Activated CD4-positive, alpha-beta memory T cell treated with anti-CD3 and anti-CD28 coated beads, Interleukin-2, amount 10 ng/mL, durations not matched to agents 7 days and 5 days (primary cell): ENCODE measurements around the gene HNF4A. TPM values are rescaled to one million over a fixed set of nuclear protein-coding genes. Genes with fewer than 3 reads are reported as not detected.
"Not testable (repeated sequence)": the region's sequence is repeated elsewhere in the genome, so short reads cannot be mapped to it uniquely, and the experiment has no call there.

Experiments used
- CTCF ChIA-PET: fragments of 350-600 bp; sonication (Branson Sonifier 250); formaldehyde crosslinking; loops from one replicate; lab custom pipeline; 2021; ENCODE audit warnings: antibody characterized with exemption, inconsistent platforms; lab: Charles Lee
- POLR2A ChIA-PET: fragments of 350-600 bp; sonication (Branson Sonifier 250); formaldehyde crosslinking; loops from one replicate; lab custom pipeline; 2021; ENCODE audit warnings: antibody characterized with exemption; lab: Charles Lee
- DNase-seq: peaks from one replicate; pipeline ENCODE4 v3.0.0-alpha.2; 2020
- H3K27ac Mint-ChIP-seq: one replicate; pipeline ENCODE4 v1.8.0; 2021; ENCODE audit warnings: mild to moderate bottlenecking, mixed read lengths
- H3K27me3 Mint-ChIP-seq: one replicate; pipeline ENCODE4 v1.8.0; 2021; ENCODE audit warnings: mixed read lengths
- H3K36me3 Mint-ChIP-seq: one replicate; pipeline ENCODE4 v1.8.0; 2021; ENCODE audit warnings: low read depth, mixed read lengths
- H3K4me1 Mint-ChIP-seq: one replicate; pipeline ENCODE4 v1.8.0; 2021; ENCODE audit warnings: mixed read lengths
- H3K4me3 Mint-ChIP-seq: one replicate; pipeline ENCODE4 v1.8.0; 2021; ENCODE audit warnings: mild to moderate bottlenecking, mixed read lengths
- H3K9me3 Mint-ChIP-seq: one replicate; pipeline ENCODE4 v1.8.0; 2021; ENCODE audit warnings: mixed read lengths
- total RNA-seq, 2 experiments: library from RNA; stranded (reverse); gene quantifications; one replicate each; pipeline ENCODE4 v1.2.3, GENCODE V29; 2021

HNF4A gene
- total RNA-seq, 2 experiments from 2014 or later: not detected

DNA sequence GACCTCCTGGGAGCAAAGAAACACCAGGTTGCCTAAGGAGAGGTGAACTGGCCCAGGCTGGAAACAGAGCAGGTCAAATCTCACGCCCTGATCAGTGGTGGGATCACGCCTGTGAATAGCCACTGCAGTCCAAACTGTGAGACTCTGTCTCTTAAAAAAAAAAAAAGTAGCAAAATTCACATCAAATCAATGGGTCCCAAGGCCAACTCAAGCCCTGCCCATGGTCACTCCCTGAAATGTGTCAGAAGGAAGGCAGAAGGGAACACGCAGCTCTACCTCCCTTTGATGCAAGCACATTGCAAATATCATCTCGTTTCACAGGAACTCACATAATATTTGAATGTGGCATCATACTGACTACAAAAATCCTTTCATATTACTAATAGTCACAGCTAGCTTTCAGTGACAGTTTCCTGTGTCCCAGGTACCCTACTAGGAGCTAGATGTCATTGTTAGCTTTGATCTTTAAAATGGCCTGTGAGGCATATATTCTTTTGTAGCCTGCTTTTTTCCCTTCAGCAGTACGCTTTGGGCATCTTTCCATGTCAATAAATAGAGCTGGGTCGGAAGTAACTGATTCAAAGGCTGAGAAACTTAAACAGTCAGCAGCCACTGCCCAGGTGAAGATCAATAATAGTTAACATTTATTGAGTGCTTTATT is 105.8 kb downstream of the HNF4A start:
- DNase-seq: no peak
- Mint-ChIP-seq H3K4me1 (no peaks in the 10 kb centered on the region), H3K9me3 (no peaks in the 10 kb centered on the region), H3K27ac (no peak overlapping the region), H3K27me3 (peaks cover 4% of the 10 kb centered on the region), H3K4me3 (no peak overlapping the region), H3K36me3 (no peaks in the 10 kb centered on the region)
- ChIA-PET CTCF (interaction anchor here (1.0 to 1.3 kb wide), 4 partner anchors 24 to 244 kb away, joined by 3 read pairs; no protein-coding TSS in a partner anchor), POLR2A (no interaction called here)

DNA sequence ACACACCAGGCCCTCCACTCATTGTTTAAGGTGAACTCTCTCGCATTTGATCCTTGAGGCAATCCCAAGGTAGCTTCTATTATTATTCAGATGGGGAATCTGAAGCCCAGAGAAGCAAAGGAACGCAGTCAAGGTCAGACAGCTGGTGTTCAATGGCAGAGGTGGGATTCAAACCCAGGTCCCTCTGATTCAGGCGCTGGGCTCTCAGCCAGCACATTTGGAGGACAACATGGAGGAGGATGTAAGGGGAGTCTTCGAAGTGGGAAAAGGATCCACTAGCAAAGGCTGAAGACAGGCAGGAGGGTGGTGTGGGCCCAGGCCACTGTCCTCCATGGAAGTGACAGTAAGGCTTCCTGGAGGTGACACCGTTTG is 106.3 kb downstream of the HNF4A start:
- ChIA-PET POLR2A (no interaction called here), CTCF (interaction anchor here (1.0 to 1.3 kb wide), 4 partner anchors 23 to 245 kb away, joined by 3 read pairs; no protein-coding TSS in a partner anchor)
- no peak for DNase-seq
- peaks cover 4% of the 10 kb centered on the region for H3K27me3 Mint-ChIP-seq
- no peak overlapping the region for H3K27ac Mint-ChIP-seq
- no peaks in the 10 kb centered on the region for H3K36me3 Mint-ChIP-seq
- H3K4me3 Mint-ChIP-seq: no peak overlapping the region
- no peaks in the 10 kb centered on the region for H3K9me3 Mint-ChIP-seq
- H3K4me1 Mint-ChIP-seq: no peaks in the 10 kb centered on the region

DNA sequence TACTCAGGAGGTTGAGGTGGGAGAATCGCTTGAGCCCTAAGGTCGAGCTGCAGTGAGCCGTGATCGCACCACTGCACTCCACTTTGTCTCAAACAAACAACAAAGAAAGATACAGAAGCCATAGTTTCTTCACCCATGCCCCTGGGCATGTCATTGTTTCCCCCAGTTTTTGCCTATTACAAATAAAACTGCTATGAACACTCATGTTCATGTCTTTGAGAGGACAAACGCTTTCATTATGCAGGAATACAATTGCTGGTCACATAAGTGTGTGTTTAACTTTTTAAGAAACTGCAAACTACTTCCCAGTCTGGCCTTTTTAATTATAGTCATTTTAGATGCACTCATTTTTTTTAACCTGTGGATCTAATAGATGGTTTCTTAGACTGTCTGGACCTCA is 108.0 kb downstream of the HNF4A start:
- no peak overlapping the region for H3K27ac Mint-ChIP-seq
- ChIA-PET POLR2A (no interaction called here), CTCF (no interaction called here)
- DNase-seq: no peak
- peaks cover 6% of the 10 kb centered on the region for H3K27me3 Mint-ChIP-seq
- H3K4me1 Mint-ChIP-seq: no peaks in the 10 kb centered on the region
- H3K36me3 Mint-ChIP-seq: no peaks in the 10 kb centered on the region
- no peak overlapping the region for H3K4me3 Mint-ChIP-seq
- no peaks in the 10 kb centered on the region for H3K9me3 Mint-ChIP-seq

DNA sequence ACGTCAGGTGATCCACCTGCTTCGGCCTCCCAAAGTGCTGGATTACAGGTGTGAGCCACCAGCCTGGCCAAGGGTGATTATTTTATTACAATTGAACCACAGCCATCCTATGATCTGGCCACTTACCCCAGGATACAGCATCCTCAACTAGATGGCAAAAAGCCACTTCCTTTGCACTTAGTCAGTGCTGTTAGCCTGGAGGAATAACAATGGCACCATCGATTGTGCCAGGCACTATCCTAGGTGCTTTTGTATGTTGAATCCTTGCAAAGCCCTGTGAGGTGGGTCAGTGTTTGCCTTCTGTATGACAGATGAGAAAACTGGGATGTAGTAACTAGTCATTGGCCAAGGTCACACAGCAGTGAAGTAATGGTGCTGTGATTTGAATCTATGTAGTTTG is 109.0 kb downstream of the HNF4A start:
- H3K9me3 Mint-ChIP-seq: no peaks in the 10 kb centered on the region
- no peak overlapping the region for H3K27ac Mint-ChIP-seq
- CTCF ChIA-PET: no interaction called here
- peaks cover 6% of the 10 kb centered on the region for H3K27me3 Mint-ChIP-seq
- DNase-seq: no peak
- H3K4me3 Mint-ChIP-seq: no peak overlapping the region
- H3K4me1 Mint-ChIP-seq: no peaks in the 10 kb centered on the region
- no peaks in the 10 kb centered on the region for H3K36me3 Mint-ChIP-seq
- POLR2A ChIA-PET: no interaction called here

DNA sequence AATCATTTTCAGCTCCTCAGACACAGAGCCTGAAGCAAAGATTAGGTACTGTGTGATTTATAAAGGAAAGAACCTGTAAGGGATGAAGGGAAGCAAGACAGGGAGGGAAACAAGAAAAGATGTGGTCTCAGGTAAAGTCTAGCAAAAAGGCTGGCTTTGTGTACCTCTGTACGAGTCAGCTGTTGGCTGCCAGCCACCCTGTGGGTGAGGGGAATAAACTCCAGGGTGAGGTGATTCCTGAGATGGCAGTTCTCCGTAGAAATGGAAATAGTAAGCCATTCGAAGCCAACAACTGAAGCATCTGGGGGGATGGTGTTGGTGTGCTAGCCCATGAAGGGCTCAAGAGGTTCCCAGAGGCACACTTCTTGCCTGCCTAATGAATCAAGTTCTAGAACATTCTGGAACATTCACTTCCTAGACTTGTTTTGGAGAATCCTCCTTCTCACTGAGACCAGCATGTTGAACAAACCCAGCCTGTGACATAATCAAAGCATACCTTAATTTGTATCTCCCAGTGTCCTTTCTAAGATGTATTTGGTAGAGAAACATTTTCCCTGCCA is 109.6 kb downstream of the HNF4A start:
- H3K4me3 Mint-ChIP-seq: no peak overlapping the region
- H3K27me3 Mint-ChIP-seq: peaks cover 6% of the 10 kb centered on the region
- no peaks in the 10 kb centered on the region for H3K9me3 Mint-ChIP-seq
- ChIA-PET CTCF (no interaction called here), POLR2A (no interaction called here)
- H3K27ac Mint-ChIP-seq: no peak overlapping the region
- no peaks in the 10 kb centered on the region for H3K36me3 Mint-ChIP-seq
- no peak for DNase-seq
- H3K4me1 Mint-ChIP-seq: no peaks in the 10 kb centered on the region

DNA sequence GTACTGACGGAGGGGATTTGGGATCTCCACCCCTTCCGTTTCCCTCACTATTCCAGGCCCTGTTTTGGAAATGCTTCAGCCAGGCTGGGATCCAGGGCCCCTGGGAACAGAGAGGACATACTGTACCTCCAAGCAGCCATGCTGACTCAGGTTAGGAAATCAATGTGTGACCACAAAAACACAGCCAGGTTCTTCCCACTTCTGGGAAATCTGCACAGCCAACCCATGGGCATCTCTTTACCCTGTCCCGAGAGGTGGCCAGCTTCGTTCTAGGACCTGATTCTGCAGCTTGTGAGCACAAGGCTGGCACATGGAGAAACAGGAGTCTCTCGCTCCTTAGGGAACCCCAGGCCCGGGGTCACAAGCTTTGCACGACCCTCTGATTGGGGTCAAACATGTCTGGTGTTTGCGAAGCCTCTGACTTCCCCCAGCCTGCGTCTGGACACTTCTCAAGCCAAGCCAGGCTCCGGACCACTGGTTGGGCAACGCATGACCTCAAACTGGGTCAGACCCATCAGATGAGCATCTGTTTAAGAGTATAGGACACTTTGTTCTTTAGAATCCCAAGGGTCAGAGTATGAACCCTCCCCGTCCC is 111.9 kb downstream of the HNF4A start:
- H3K4me1 Mint-ChIP-seq: no peaks in the 10 kb centered on the region
- no peaks in the 10 kb centered on the region for H3K36me3 Mint-ChIP-seq
- H3K9me3 Mint-ChIP-seq: no peaks in the 10 kb centered on the region
- CTCF ChIA-PET: no interaction called here
- H3K4me3 Mint-ChIP-seq: no peak overlapping the region
- H3K27ac Mint-ChIP-seq: no peak overlapping the region
- DNase-seq: no peak
- peaks cover 6% of the 10 kb centered on the region for H3K27me3 Mint-ChIP-seq
- POLR2A ChIA-PET: no interaction called here

DNA sequence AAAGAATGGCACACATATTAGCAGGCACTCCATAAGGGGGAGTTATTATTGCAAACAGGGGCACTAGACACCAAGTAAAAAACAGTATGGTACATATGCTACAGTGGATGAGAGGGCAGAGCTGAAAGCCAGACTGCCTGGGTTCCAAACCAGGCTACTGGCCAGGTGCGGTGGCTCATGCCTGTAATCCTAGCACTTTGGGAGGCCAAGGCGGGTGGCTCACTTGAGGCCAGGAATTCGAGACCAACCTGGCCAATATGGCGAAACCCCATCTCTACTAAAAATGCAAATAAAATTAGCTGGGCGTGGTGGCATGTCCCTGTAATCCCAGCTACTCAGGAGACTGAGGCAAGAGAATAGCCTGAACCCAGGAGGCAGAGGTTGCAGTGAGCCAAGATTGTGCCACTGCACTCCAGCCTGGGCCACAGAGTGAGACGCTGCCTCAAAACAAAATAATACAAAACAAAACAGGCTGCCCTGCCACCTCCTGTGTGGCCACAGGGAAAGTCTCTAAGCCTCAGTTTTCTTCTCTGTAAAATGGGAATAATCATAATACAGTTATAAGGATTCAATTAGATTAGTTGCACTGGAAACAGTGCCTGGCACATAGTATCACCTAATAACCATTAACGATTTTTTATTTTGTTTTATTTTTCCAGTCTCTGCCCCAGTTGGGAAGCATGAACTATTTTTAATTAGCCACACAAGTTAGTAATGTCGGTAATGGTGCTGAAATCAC is 112.7 kb downstream of the HNF4A start:
- DNase-seq: no peak
- no peak overlapping the region for H3K4me3 Mint-ChIP-seq
- ChIA-PET POLR2A (no interaction called here), CTCF (no interaction called here)
- H3K36me3 Mint-ChIP-seq: no peaks in the 10 kb centered on the region
- peaks cover 6% of the 10 kb centered on the region for H3K27me3 Mint-ChIP-seq
- H3K9me3 Mint-ChIP-seq: no peaks in the 10 kb centered on the region
- H3K27ac Mint-ChIP-seq: no peak overlapping the region
- no peaks in the 10 kb centered on the region for H3K4me1 Mint-ChIP-seq

DNA sequence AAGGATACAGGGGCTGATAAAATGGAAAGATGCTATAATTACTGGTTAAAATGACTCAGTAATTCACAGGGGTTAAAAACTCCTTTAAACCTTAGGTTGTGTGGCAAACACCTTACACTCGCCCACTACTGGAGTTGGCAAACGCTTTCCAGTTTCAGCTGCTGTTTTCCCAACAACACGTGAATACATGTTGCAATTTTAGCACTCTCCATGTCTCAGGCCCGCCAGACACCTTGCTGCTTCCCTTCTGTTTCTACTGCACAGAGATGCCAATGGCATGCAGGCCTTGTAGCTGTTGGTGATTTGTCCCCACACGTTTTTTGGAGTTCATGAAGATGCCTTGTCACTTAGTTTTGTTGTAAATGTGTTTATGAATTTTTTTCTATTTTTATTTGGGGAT is 114.8 kb downstream of the HNF4A start:
- Mint-ChIP-seq H3K4me3 (no peak overlapping the region), H3K4me1 (peaks cover 6% of the 10 kb centered on the region), H3K9me3 (no peaks in the 10 kb centered on the region), H3K27me3 (peaks cover 2% of the 10 kb centered on the region), H3K27ac (no peak overlapping the region), H3K36me3 (no peaks in the 10 kb centered on the region)
- CTCF ChIA-PET: interaction anchor here (0.8 to 1.3 kb wide), 2 partner anchors 140 to 214 kb away, joined by 3 read pairs; no protein-coding TSS in a partner anchor
- no peak for DNase-seq
- POLR2A ChIA-PET: no interaction called here

DNA sequence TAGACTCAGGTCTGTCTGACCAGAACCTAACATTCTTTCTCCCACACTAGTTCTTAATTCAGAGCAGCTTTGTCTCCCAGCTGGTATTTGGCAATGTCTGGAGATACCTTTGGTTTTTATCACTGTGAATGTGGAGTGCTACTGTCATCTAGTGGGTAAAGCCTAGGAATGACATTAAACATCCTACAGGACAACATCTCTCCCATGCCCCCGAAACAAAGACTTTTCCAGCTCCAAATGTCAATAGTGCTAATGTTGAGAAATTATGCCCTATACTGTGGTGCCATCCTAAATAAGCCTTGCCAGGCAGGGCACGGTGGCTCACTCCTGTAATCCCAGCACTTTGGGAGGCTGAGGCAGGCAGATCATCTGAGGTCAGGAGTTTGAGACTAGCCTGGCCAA is 116.0 kb downstream of the HNF4A start:
- no peak for DNase-seq
- H3K4me3 Mint-ChIP-seq: no peak overlapping the region
- no peaks in the 10 kb centered on the region for H3K9me3 Mint-ChIP-seq
- CTCF ChIA-PET: interaction anchor here (0.6 kb wide), 1 partner anchor 85 kb away, joined by 3 read pairs; no protein-coding TSS in a partner anchor
- H3K36me3 Mint-ChIP-seq: no peaks in the 10 kb centered on the region
- peaks cover 17% of the 10 kb centered on the region for H3K4me1 Mint-ChIP-seq
- POLR2A ChIA-PET: no interaction called here
- no peak overlapping the region for H3K27ac Mint-ChIP-seq
- peaks cover 2% of the 10 kb centered on the region for H3K27me3 Mint-ChIP-seq

DNA sequence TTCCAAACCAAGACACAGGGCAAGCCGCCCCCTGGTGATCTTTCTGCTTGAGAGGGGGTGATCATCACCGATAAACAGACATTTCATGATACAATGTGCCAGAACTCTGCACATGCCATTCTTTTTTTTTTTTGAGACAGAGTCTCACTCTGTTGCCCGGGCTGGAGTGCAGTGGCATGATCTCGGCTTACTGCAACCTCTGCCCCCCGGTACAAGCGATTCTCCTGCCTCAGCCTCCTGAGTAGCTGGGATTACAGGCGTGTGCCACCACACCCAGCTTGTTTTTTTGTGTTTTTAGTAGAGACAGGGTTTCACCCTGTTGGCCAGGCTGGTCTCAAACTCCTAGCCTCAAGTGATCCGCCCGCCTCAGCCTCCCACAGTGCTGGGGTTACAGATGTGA is 116.8 kb downstream of the HNF4A start:
- ChIA-PET CTCF (interaction anchor here (1.2 kb wide), 1 partner anchor 255 kb away, joined by 3 read pairs; no protein-coding TSS in a partner anchor), POLR2A (interaction anchor here (1.4 kb wide), 1 partner anchor 49 kb away, joined by 3 read pairs; no protein-coding TSS in a partner anchor)
- not testable (repeated sequence) for DNase-seq, H3K27ac Mint-ChIP-seq, H3K36me3 Mint-ChIP-seq, H3K9me3 Mint-ChIP-seq, H3K27me3 Mint-ChIP-seq, H3K4me3 Mint-ChIP-seq
- peaks cover 25% of the 10 kb centered on the region for H3K4me1 Mint-ChIP-seq

DNA sequence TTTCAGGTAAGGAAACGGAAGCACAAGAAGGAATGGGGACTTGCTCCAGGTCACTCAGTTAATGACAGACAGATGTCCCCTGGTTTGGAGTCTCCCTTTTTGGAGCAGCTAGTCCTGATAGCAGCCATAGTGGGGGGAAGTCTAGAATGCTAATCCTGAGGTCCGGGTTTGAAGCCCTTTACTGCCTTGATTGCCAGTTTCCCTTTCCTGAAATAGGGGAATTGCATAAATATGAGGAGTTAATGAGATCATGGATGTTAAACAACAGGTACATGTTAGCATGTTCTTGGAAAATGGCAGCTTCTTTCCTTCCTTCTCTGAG is 119.8 kb downstream of the HNF4A start:
- ChIA-PET POLR2A (interaction anchor here (0.6 to 3.6 kb wide), 12 partner anchors 10 to 265 kb away, joined by 3 to 29 read pairs (median 4); partner anchors contain the start of genes OSER1 and SERINC3), CTCF (interaction anchor here (0.7 to 2.3 kb wide), 10 partner anchors 15 to 817 kb away, joined by 3 to 10 read pairs (median 4); partner anchors contain the start of gene SERINC3)
- H3K4me1 Mint-ChIP-seq: peaks cover 25% of the 10 kb centered on the region
- H3K27ac Mint-ChIP-seq: peak overlapping the region; percentile 91
- no peak for DNase-seq
- H3K4me3 Mint-ChIP-seq: peak overlapping the region; percentile 93
- H3K27me3 Mint-ChIP-seq: no peaks in the 10 kb centered on the region
- H3K9me3 Mint-ChIP-seq: no peaks in the 10 kb centered on the region
- peaks cover 2% of the 10 kb centered on the region for H3K36me3 Mint-ChIP-seq

DNA sequence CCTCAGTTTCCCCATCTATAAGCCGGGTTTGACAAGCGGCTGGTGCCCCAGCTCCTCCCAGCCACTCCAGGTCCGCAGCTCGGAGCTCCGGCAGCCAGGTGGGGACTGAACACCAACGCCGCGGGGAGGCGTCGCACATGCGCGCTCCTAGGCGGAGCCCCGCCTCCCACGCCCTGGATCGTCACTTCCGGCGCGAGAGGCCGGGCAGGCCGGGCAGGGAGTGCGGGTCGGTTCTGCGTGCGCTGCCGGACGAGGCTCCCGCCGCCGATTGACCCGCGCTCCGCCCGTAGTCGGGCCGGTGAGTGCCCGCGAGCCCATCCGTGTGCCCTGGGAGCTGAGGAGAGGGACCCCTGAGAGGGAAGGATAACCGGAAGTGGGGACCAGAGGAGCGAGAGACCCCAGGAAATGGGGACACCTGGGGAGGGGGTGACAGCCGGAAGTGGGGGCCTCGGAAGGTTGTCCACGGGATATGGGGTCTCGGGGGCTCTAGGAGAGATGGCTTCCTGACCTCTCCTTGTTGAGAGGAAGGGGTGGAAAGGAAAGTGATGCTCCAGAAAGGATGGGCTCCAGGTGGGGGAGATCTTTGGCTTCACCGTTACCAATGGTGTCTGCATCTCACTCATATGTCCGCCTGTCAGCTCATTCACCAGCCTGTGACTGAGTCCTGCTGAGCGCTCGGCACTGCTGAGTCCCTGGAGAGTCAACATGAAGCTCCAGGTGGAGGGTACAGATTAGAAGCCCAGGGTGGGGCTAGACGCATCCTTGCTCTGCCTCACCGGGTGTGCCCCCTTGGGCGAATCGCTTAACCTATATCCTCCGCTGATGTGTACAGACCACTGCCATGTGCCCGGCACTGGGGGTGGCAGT is 120.4 kb downstream of the HNF4A start, which contains the start of gene TTPAL:
Gene TTPAL (plus strand): TSS at position 181 of the 867 bp plus-strand sequence. CDS start 4,126 bp downstream, outside the sequence.
- peaks cover 8% of the 10 kb centered on the region for H3K36me3 Mint-ChIP-seq
- DNase-seq: peak; percentile 91
- ChIA-PET CTCF (interaction anchor here (0.7 to 2.3 kb wide), 11 partner anchors 14 to 816 kb away, joined by 3 to 10 read pairs (median 4); partner anchors contain the start of gene SERINC3), POLR2A (interaction anchor here (0.5 to 3.6 kb wide), 20 partner anchors 9 to 266 kb away, joined by 3 to 29 read pairs (median 4); partner anchors contain the start of genes FITM2, OSER1 and SERINC3)
- H3K27me3 Mint-ChIP-seq: no peaks in the 10 kb centered on the region
- no peaks in the 10 kb centered on the region for H3K9me3 Mint-ChIP-seq
- H3K27ac Mint-ChIP-seq: peak within 1 kb of the TSS; percentile 91
- H3K4me1 Mint-ChIP-seq: peaks cover 25% of the 10 kb centered on the region
- peak within 1 kb of the TSS; percentile 93 for H3K4me3 Mint-ChIP-seq
